ENCODE data around the gene MPHOSPH6. TPM values are rescaled to one million over a fixed set of nuclear protein-coding genes. Genes with fewer than 3 reads are reported as not detected.
"Not testable (repeated sequence)": the region's sequence is repeated elsewhere in the genome, so short reads cannot be mapped to it uniquely, and the experiment has no call there.

MPHOSPH6 gene
- total RNA-seq, 1 donor from 2014 or later = 35.3 TPM

GRCh38 chr16:82124651-82125050 lies 45.4 kb downstream of the MPHOSPH6 start:
- intact Hi-C loops (cut with micrococcal nuclease) = no loop called here

GRCh38 chr16:82119405-82119804 lies 50.6 kb downstream of the MPHOSPH6 start:
- intact Hi-C loops (cut with micrococcal nuclease) = no loop called here

GRCh38 chr16:82118749-82119148 lies 51.3 kb downstream of the MPHOSPH6 start:
- intact Hi-C loops (cut with micrococcal nuclease) = no loop called here

GRCh38 chr16:82116535-82116934 lies 53.5 kb downstream of the MPHOSPH6 start:
- intact Hi-C loops (cut with micrococcal nuclease) = no loop called here

- intact Hi-C loops (cut with micrococcal nuclease) = no loop called here
Observed at GRCh38 chr16:82113741-82114140, 56.3 kb downstream of the MPHOSPH6 start.

- intact Hi-C loops (cut with micrococcal nuclease) = no loop called here
Observed at GRCh38 chr16:82111944-82112343, 58.1 kb downstream of the MPHOSPH6 start.

- intact Hi-C loops (cut with micrococcal nuclease) = not testable (repeated sequence)
Observed at GRCh38 chr16:82109266-82109665, 60.8 kb downstream of the MPHOSPH6 start.

GRCh38 chr16:82108774-82109173 lies 61.2 kb downstream of the MPHOSPH6 start:
- intact Hi-C loops (cut with micrococcal nuclease) = no loop called here

GRCh38 chr16:82108100-82108499 lies 61.9 kb downstream of the MPHOSPH6 start:
- intact Hi-C loops (cut with micrococcal nuclease) = no loop called here

- intact Hi-C loops (cut with micrococcal nuclease) = no loop called here
Observed at GRCh38 chr16:82105107-82105506, 64.9 kb downstream of the MPHOSPH6 start.

Other genes with a start within 250 kb of the MPHOSPH6 start
- gene SDR42E1, start 158.8 kb downstream of the MPHOSPH6 start, total RNA-seq = 6.1 and 7.3 TPM in 2 replicates
- not detected in 2 replicates for gene HSD17B2, start 135.0 kb downstream of the MPHOSPH6 start, total RNA-seq